Astrocyte (in vitro differentiated cells and primary cell): ENCODE measurements around the gene PTPRE.

Source experiments
- CTCF ChIP-seq: IDR thresholded peaks from 2 replicates; pipeline ENCODE4 v1.5.1; 2011; ENCODE audit warnings: low read depth, mild to moderate bottlenecking, inconsistent platforms, low read length, moderate library complexity; ENCODE audit not compliant: insufficient read depth
- EZH2 ChIP-seq: IDR thresholded peaks from 2 replicates; pipeline ENCODE4 v1.6.1; 2012; ENCODE audit warnings: mild to moderate bottlenecking, low read length, inconsistent platforms; ENCODE audit not compliant: insufficient read depth

- TF ChIP-seq CTCF = no peak
- TF ChIP-seq EZH2 = no peak
Observed at GRCh38 chr10:128044186-128044585, 137.3 kb downstream of the PTPRE start.
